DND-41 (cell line): ENCODE measurements around the gene PRAC2.

ENCODE experiments used
- ATAC-seq: fragments of 200-7000 bp; cut with Tn5 transposase; 3 replicates; pipeline ENCODE4 v1.9.1; 2021; ENCODE audit warnings: low read depth; ENCODE audit not compliant: insufficient read depth
- DNase-seq: peaks from one replicate; pipeline ENCODE4 v3.0.0-alpha.2; 2020
- H2AFZ ChIP-seq: 2 replicates; pipeline ENCODE4 v1.6.0; 2012; ENCODE audit warnings: low read depth, low read length
- H3K27ac ChIP-seq: 2 replicates; pipeline ENCODE4 v1.5.1; 2012; ENCODE audit warnings: low read length, inconsistent platforms
- H3K27me3 ChIP-seq: fragments of 200-600 bp; sonication (generic); 2 replicates; pipeline ENCODE4 v1.6.0; 2012; ENCODE audit warnings: low read length, mild to moderate bottlenecking, inconsistent platforms; ENCODE audit not compliant: insufficient read depth, poor library complexity
- H3K36me3 ChIP-seq: 2 replicates; pipeline ENCODE4 v1.5.1; 2012; ENCODE audit warnings: low read length, inconsistent platforms; ENCODE audit not compliant: insufficient read depth
- H3K4me1 ChIP-seq: 2 replicates; pipeline ENCODE4 v1.5.1; 2012; ENCODE audit warnings: mild to moderate bottlenecking, low read length; ENCODE audit not compliant: insufficient read depth
- H3K4me2 ChIP-seq: 2 replicates; pipeline ENCODE4 v1.6.0; 2012; ENCODE audit warnings: mild to moderate bottlenecking, moderate library complexity, low read length, inconsistent platforms; ENCODE audit not compliant: insufficient read depth
- H3K4me3 ChIP-seq, 2 experiments: fragments of 200-600 bp in 1 of 2; shearing (Covaris generic) in 1 of 2; 2 replicates each; pipeline ENCODE4 v1.5.1; 2012 to 2016; ENCODE audit warnings: inconsistent platforms in 2 of 2, low read length in 2 of 2, mild to moderate bottlenecking in 2 of 2, low read depth in 1 of 2, moderate library complexity in 1 of 2
- H3K79me2 ChIP-seq: 2 replicates; pipeline ENCODE4 v1.6.0; 2012; ENCODE audit warnings: low read length, inconsistent platforms; ENCODE audit not compliant: insufficient read depth
- H3K9ac ChIP-seq: 2 replicates; pipeline ENCODE4 v1.6.0; 2012; ENCODE audit warnings: low read depth, mild to moderate bottlenecking, inconsistent platforms, low read length, moderate library complexity
- H3K9me3 ChIP-seq: 2 replicates; pipeline ENCODE4 v1.5.1; 2012; ENCODE audit warnings: low read length, moderate library complexity, mild to moderate bottlenecking, inconsistent platforms; ENCODE audit not compliant: insufficient read depth, severe bottlenecking
- H4K20me1 ChIP-seq: 2 replicates; pipeline ENCODE4 v1.6.0; 2012; ENCODE audit warnings: low read length; ENCODE audit not compliant: insufficient read depth
- CTCF ChIP-seq: IDR thresholded peaks from 2 replicates; pipeline ENCODE4 v1.5.1; 2012; ENCODE audit warnings: borderline replicate concordance, low read length, moderate library complexity, mild to moderate bottlenecking; ENCODE audit not compliant: poor library complexity, severe bottlenecking; ENCODE audit errors: extremely low read depth
- EZH2 ChIP-seq: IDR thresholded peaks from 3 replicates; pipeline ENCODE4 v1.6.1; 2012; ENCODE audit warnings: borderline replicate concordance, low read depth, mild to moderate bottlenecking, moderate library complexity, low read length, inconsistent platforms; ENCODE audit not compliant: severe bottlenecking

Gene PRAC2

GRCh38 chr17:48735062-48735351 lies 12.0 kb downstream of the PRAC2 start:
- Histone ChIP-seq H3K4me1 (no peaks in the 10 kb centered on the region), H3K9ac (no peak overlapping the region), H3K4me3 (no peak overlapping the region), H4K20me1 (no peaks in the 10 kb centered on the region), H3K9me3 (no peaks in the 10 kb centered on the region), H3K36me3 (no peaks in the 10 kb centered on the region), H2AFZ (no peak overlapping the region), H3K4me2 (no peak overlapping the region), H3K27me3 (peaks cover 51% of the 10 kb centered on the region), H3K27ac (no peak overlapping the region), H3K79me2 (no peaks in the 10 kb centered on the region)
- TF ChIP-seq CTCF, result no peak
- no peak for TF ChIP-seq EZH2
- DNase-seq (no peak), ATAC-seq (no peak)

- Histone ChIP-seq H4K20me1 (no peaks in the 10 kb centered on the region), H3K4me2 (no peak overlapping the region), H3K27ac (no peak overlapping the region), H3K9me3 (no peaks in the 10 kb centered on the region), H2AFZ (no peak overlapping the region), H3K36me3 (no peaks in the 10 kb centered on the region), H3K9ac (no peak overlapping the region), H3K4me1 (no peaks in the 10 kb centered on the region), H3K79me2 (no peaks in the 10 kb centered on the region), H3K4me3 (no peak overlapping the region), H3K27me3 (peaks cover 45% of the 10 kb centered on the region)
- no peak for ATAC-seq
- no peak for DNase-seq
- TF ChIP-seq EZH2 (no peak), CTCF (no peak)
Measured at GRCh38 chr17:48737330-48738043, 14.5 kb downstream of the PRAC2 start.

GRCh38 chr17:48738424-48738802 lies 15.4 kb downstream of the PRAC2 start:
- no peaks in the 10 kb centered on the region for H3K9me3 ChIP-seq
- no peak overlapping the region for H3K4me3 ChIP-seq
- no peak for TF ChIP-seq CTCF
- TF ChIP-seq EZH2, result no peak
- no peaks in the 10 kb centered on the region for H3K79me2 ChIP-seq
- H3K27ac ChIP-seq, result no peak overlapping the region
- no peak overlapping the region for H2AFZ ChIP-seq
- no peaks in the 10 kb centered on the region for H3K36me3 ChIP-seq
- DNase-seq, result no peak
- ATAC-seq, result no peak
- no peaks in the 10 kb centered on the region for H3K4me1 ChIP-seq
- no peak overlapping the region for H3K4me2 ChIP-seq
- peaks cover 44% of the 10 kb centered on the region for H3K27me3 ChIP-seq
- no peaks in the 10 kb centered on the region for H4K20me1 ChIP-seq
- no peak overlapping the region for H3K9ac ChIP-seq
